GM08714 (cell line): Measurements from ENCODE around the gene AKR1B1.

Experiments
- H3K4me3 ChIP-seq: fragments of 200-500 bp; sonication (Bioruptor generic); 2 replicates; pipeline ENCODE4 v1.5.1; 2014; ENCODE audit warnings: mild to moderate bottlenecking, low read length, inconsistent platforms
- ZNF274 ChIP-seq: IDR thresholded peaks from 2 replicates; pipeline ENCODE4 v1.6.1; 2012; ENCODE audit warnings: mild to moderate bottlenecking, low read depth, low read length

Gene AKR1B1

GRCh38 chr7:134480202-134480601 lies 21.3 kb upstream of the AKR1B1 start:
- TF ChIP-seq ZNF274: no peak
- no peak overlapping the region for H3K4me3 ChIP-seq

GRCh38 chr7:134478707-134479106 lies 19.8 kb upstream of the AKR1B1 start:
- TF ChIP-seq ZNF274: no peak
- no peak overlapping the region for H3K4me3 ChIP-seq

- no peak for TF ChIP-seq ZNF274
- H3K4me3 ChIP-seq: no peak overlapping the region
These were observed 19.1 kb upstream of the AKR1B1 start for GRCh38 chr7:134477954-134478353.

- no peak overlapping the region for H3K4me3 ChIP-seq
- no peak for TF ChIP-seq ZNF274
These were observed 17.1 kb upstream of the AKR1B1 start for GRCh38 chr7:134476044-134476443.

- no peak for TF ChIP-seq ZNF274
- H3K4me3 ChIP-seq: no peak overlapping the region
These were observed 15.9 kb upstream of the AKR1B1 start for GRCh38 chr7:134474828-134475227.

GRCh38 chr7:134473861-134474291 lies 15.0 kb upstream of the AKR1B1 start:
- no peak overlapping the region for H3K4me3 ChIP-seq
- no peak for TF ChIP-seq ZNF274

- TF ChIP-seq ZNF274: no peak
- H3K4me3 ChIP-seq: no peak overlapping the region
These were observed 13.8 kb upstream of the AKR1B1 start for GRCh38 chr7:134472572-134473244.

- no peak overlapping the region for H3K4me3 ChIP-seq
- no peak for TF ChIP-seq ZNF274
These were observed 12.0 kb upstream of the AKR1B1 start for GRCh38 chr7:134470864-134471263.

GRCh38 chr7:134469622-134470021 lies 10.7 kb upstream of the AKR1B1 start:
- H3K4me3 ChIP-seq: no peak overlapping the region
- no peak for TF ChIP-seq ZNF274

GRCh38 chr7:134468475-134468874 lies 9.6 kb upstream of the AKR1B1 start:
- TF ChIP-seq ZNF274: no peak
- H3K4me3 ChIP-seq: no peak overlapping the region

GRCh38 chr7:134468054-134468453 lies 9.2 kb upstream of the AKR1B1 start:
- no peak for TF ChIP-seq ZNF274
- H3K4me3 ChIP-seq: no peak overlapping the region

- TF ChIP-seq ZNF274: no peak
- no peak overlapping the region for H3K4me3 ChIP-seq
These were observed 6.6 kb upstream of the AKR1B1 start for GRCh38 chr7:134465491-134465890.

- no peak for TF ChIP-seq ZNF274
- H3K4me3 ChIP-seq: no peak overlapping the region
These were observed 5.6 kb upstream of the AKR1B1 start for GRCh38 chr7:134464496-134464895.

GRCh38 chr7:134463751-134464150 lies 4.9 kb upstream of the AKR1B1 start:
- no peak overlapping the region for H3K4me3 ChIP-seq
- no peak for TF ChIP-seq ZNF274

- TF ChIP-seq ZNF274: no peak
These were observed 3.5 kb upstream of the AKR1B1 start for GRCh38 chr7:134462337-134462925.

GRCh38 chr7:134461916-134462315 lies 3.0 kb upstream of the AKR1B1 start:
- no peak overlapping the region for H3K4me3 ChIP-seq
- no peak for TF ChIP-seq ZNF274

More at GRCh38 chr7:134462337-134462925, 3.5 kb upstream of the AKR1B1 start:
- H3K4me3 ChIP-seq: no peak overlapping the region
